ENCODE data around the gene REX1BD. TPM values are rescaled to one million over a fixed set of nuclear protein-coding genes. Genes with fewer than 3 reads are reported as not detected.
A peak's percentile ranks its signal among the peaks of the same experiment; 100 is the strongest.

REX1BD gene
- total and polyA plus RNA-seq, 2 of the 4 experiments (the other 2 are of a cell fraction) = 14.2 to 44.6 TPM

GRCh38 chr19:18634612-18635297 lies 46.2 kb downstream of the REX1BD start:
- Histone ChIP-seq H2BK20ac (ENCODE audit: low read depth, low read length) (no peak overlapping the region), H3K9me1 (ENCODE audit: insufficient read depth, low read length) (peaks cover 12% of the 10 kb centered on the region; the same call in 1 of the 2 replicates), H4K20me1 (ENCODE audit: insufficient read depth, low read length) (no peaks in the 10 kb centered on the region; the same call in 1 of the 2 replicates), H3K79me1 (ENCODE audit: low read depth in 1 of 2, low read length in 2 of 2) (peaks cover 10 to 27% of the 10 kb centered on the region in 2 experiments), H4K5ac (ENCODE audit: low read depth, low read length) (no peak overlapping the region), H3K4me3 (ENCODE audit: insufficient read depth, low read depth, low read length) (no peak overlapping the region), H3K9me3 (ENCODE audit: control insufficient read depth, insufficient read depth, low read length) (no peaks in the 10 kb centered on the region), H3K14ac (replicated peaks; ENCODE audit: low read depth, low read length) (0 out of 2 replicates have a peak overlapping the region, but pooled peaks have one; percentile 27), H3K56ac (ENCODE audit: extremely low read depth, insufficient read depth, low read length) (no peak overlapping the region), H2AFZ (replicated peaks; ENCODE audit: low read length, poor library complexity) (peak overlapping the region; percentile 63), H3K18ac (ENCODE audit: low read depth, low read length) (no peak overlapping the region), H3K23ac (ENCODE audit: low read depth, low read length) (peak overlapping the region; percentile 59; the same call in 1 of the 2 replicates), H3K4ac (ENCODE audit: low read depth, low read length) (no peak overlapping the region), H3K4me2 (ENCODE audit: low read depth, low read length) (no peak overlapping the region; the same call in 1 of the 2 replicates), H2BK120ac (ENCODE audit: low read depth, low read length) (no peak overlapping the region), H3K27me3 (ENCODE audit: control insufficient read depth, insufficient read depth, low read length) (peaks cover 3% of the 10 kb centered on the region; the same call in 1 of the 2 replicates), H2BK15ac (ENCODE audit: low read depth, low read length) (no peak overlapping the region), H3K4me1 (ENCODE audit: control insufficient read depth, insufficient read depth, low read length) (peaks cover 7% of the 10 kb centered on the region), H4K8ac (ENCODE audit: low read depth in 2 of 2, low read length in 2 of 2) (no peak overlapping the region), H3K36me3 (ENCODE audit: control insufficient read depth, insufficient read depth, low read length) (no peaks in the 10 kb centered on the region), H4K91ac (ENCODE audit: insufficient read depth, low read depth, low read length) (no peak overlapping the region), H2AK9ac (replicated peaks; ENCODE audit: low read depth, low read length, poor library complexity) (no peak overlapping the region), H3K27ac (ENCODE audit: insufficient read depth, low read length) (no peak overlapping the region), H2BK5ac (ENCODE audit: low read depth, low read length, poor library complexity, severe bottlenecking) (no peak overlapping the region), H3K9ac (ENCODE audit: low read depth, low read length) (no peak overlapping the region), H2AK5ac (ENCODE audit: low read depth, low read length) (no peak overlapping the region)
- no peak for ATAC-seq (ENCODE audit: low read depth)
- intact Hi-C loops (cut with micrococcal nuclease) = no loop called here
- ChIA-PET POLR2A (ENCODE audit: unreplicated experiment) (no interaction called here), CTCF (interaction anchor here (1.2 kb wide), 1 partner anchor 28 kb away, joined by 3 read pairs; the partner anchor contains the start of gene CRLF1)
- DNase-seq = peak; percentile 37
- dilution Hi-C loops (cut with HindIII; ENCODE audit: low sequenced_read_pairs, unreplicated experiment) = no loop called here
- TF ChIP-seq BHLHE40 (IDR thresholded peaks at IDR 0.05; ENCODE audit: low read depth, low read length) = peak; percentile 80
- no peak for TF ChIP-seq MAZ (IDR thresholded peaks at IDR 0.05; ENCODE audit: borderline replicate concordance, low read depth, low read length)
- BruUV-seq (replicated peaks) = no TSS peak
- 36% methylated on average over 7 of the region's 12 CpGs; no CpG with 5 or more reads in 1 of the 2 experiments for WGBS, 2 experiments (ENCODE audit: extremely low coverage in 2 of 2, insufficient read length in 1 of 2)
- in situ Hi-C loops (cut with MboI; ENCODE audit: low sequenced_read_pairs) = no loop called here

Measured in IMR-90 (cell line).